ENCODE results near the gene PLEKHG5.

PLEKHG5 gene

DNA sequence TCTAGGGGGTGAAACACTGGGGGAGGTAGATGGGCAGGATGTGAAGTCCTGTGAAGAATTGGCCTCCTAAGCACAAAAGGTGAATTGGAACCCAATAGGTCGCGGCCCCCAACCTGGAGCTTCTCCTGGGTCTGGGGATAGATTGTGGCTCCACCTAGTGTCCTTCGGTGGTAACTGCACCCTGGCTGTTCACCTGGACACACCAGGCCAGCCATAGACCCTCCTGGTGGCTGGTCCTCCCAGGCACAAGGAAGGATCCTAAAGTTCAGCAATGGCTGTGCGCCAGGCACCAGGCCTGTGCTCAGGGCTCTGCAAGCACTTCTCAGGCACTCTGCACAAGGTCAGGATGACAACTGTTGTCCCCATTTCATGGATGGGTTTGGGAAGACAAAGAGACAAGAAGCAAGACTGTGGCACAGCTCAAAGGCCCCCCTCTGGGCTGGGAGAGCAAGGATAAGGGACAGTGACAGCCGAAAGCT lies 53.4 kb downstream of the PLEKHG5 start:
- TF ChIP-seq TCF12 (IDR thresholded peaks at IDR 0.05; ENCODE audit: low read depth): 0 out of 2 replicates have a peak, but pooled peaks have one; percentile 17
- no peak for TF ChIP-seq NFIC (IDR thresholded peaks at IDR 0.05)
- TF ChIP-seq, protein P1, sequence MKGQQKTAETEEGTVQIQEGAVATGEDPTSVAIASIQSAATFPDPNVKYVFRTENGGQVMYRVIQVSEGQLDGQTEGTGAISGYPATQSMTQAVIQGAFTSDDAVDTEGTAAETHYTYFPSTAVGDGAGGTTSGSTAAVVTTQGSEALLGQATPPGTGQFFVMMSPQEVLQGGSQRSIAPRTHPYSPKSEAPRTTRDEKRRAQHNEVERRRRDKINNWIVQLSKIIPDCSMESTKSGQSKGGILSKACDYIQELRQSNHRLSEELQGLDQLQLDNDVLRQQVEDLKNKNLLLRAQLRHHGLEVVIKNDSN (IDR thresholded peaks at IDR 0.05): no peak
- TF ChIP-seq CEBPB (IDR thresholded peaks at IDR 0.05): no peak
- TF ChIP-seq, protein P2, sequence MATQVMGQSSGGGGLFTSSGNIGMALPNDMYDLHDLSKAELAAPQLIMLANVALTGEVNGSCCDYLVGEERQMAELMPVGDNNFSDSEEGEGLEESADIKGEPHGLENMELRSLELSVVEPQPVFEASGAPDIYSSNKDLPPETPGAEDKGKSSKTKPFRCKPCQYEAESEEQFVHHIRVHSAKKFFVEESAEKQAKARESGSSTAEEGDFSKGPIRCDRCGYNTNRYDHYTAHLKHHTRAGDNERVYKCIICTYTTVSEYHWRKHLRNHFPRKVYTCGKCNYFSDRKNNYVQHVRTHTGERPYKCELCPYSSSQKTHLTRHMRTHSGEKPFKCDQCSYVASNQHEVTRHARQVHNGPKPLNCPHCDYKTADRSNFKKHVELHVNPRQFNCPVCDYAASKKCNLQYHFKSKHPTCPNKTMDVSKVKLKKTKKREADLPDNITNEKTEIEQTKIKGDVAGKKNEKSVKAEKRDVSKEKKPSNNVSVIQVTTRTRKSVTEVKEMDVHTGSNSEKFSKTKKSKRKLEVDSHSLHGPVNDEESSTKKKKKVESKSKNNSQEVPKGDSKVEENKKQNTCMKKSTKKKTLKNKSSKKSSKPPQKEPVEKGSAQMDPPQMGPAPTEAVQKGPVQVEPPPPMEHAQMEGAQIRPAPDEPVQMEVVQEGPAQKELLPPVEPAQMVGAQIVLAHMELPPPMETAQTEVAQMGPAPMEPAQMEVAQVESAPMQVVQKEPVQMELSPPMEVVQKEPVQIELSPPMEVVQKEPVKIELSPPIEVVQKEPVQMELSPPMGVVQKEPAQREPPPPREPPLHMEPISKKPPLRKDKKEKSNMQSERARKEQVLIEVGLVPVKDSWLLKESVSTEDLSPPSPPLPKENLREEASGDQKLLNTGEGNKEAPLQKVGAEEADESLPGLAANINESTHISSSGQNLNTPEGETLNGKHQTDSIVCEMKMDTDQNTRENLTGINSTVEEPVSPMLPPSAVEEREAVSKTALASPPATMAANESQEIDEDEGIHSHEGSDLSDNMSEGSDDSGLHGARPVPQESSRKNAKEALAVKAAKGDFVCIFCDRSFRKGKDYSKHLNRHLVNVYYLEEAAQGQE (IDR thresholded peaks at IDR 0.05; ENCODE audit: low read depth): no peak
- peak; percentile 85 for TF ChIP-seq RAD21 (IDR thresholded peaks at IDR 0.05; ENCODE audit: low read depth)
- no peak for TF ChIP-seq TAF1 (IDR thresholded peaks at IDR 0.05; ENCODE audit: low read depth)
- peak; percentile 49; the same call in 1 of the 2 replicates for TF ChIP-seq ZBTB7A (IDR thresholded peaks at IDR 0.05; ENCODE audit: low read depth)
- TF ChIP-seq FOXM1 (IDR thresholded peaks at IDR 0.05; ENCODE audit: borderline replicate concordance, low read depth): no peak
- peak; percentile 34; the same call in 1 of the 2 replicates for TF ChIP-seq EP300 (IDR thresholded peaks at IDR 0.05; ENCODE audit: borderline replicate concordance)
- TF ChIP-seq, protein P3, sequence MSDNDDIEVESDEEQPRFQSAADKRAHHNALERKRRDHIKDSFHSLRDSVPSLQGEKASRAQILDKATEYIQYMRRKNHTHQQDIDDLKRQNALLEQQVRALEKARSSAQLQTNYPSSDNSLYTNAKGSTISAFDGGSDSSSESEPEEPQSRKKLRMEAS (IDR thresholded peaks at IDR 0.05): peak; percentile 38; the same call in 1 of the 2 replicates
- no peak for TF ChIP-seq CREB1 (IDR thresholded peaks at IDR 0.05; ENCODE audit: low read depth)
- no peak; the same call in 1 of the 2 replicates for TF ChIP-seq TEAD4 (IDR thresholded peaks at IDR 0.05)
- TF ChIP-seq YY1 (IDR thresholded peaks at IDR 0.05; ENCODE audit: low read depth): 0 out of 2 replicates have a peak, but pooled peaks have one; percentile 13
- TF ChIP-seq EGR1 (IDR thresholded peaks at IDR 0.05): no peak

DNA sequence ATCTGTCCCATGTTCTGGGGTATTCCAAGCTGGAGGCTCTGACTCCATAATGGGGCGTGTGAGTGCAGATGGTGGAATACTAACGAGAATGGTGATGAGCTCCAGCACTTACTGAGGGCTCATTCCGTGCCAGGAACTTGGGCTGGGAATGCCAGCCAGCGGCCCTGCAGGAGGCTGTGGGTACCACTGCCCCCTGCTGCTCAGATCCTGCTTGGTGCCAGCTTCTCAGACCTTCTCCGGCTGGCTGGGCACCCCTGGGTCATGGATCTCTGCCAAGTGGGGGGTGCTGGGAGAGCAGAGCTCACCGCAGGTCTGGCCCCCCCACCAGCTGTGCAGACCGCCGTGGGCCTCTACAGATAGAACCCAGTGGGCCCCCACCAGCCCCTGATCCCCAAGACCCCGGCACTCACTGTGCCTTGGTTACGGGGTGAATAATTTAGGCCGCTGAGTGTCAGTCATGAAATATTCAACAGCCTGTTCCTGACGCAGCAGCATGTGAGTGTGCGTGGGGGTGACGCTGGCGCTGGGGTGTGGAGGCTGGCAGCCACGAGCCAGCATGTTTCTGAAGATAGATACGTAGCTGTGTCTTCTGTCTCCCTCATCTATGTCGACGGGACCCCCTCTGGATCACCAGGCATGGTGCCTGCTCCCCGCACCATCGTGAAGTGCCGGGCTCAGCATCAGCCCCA lies 54.3 kb downstream of the PLEKHG5 start:
- TF ChIP-seq FOXM1 (IDR thresholded peaks at IDR 0.05; ENCODE audit: borderline replicate concordance, low read depth): peak; percentile 73
- peak; percentile 60 for TF ChIP-seq ZBTB7A (IDR thresholded peaks at IDR 0.05; ENCODE audit: low read depth)
- TF ChIP-seq YY1 (IDR thresholded peaks at IDR 0.05; ENCODE audit: low read depth): peak; percentile 44; the same call in 1 of the 2 replicates
- TF ChIP-seq RAD21 (IDR thresholded peaks at IDR 0.05; ENCODE audit: low read depth): peak; percentile 48; the same call in 1 of the 2 replicates
- TF ChIP-seq EP300 (IDR thresholded peaks at IDR 0.05; ENCODE audit: borderline replicate concordance): peak; percentile 96
- TF ChIP-seq NFIC (IDR thresholded peaks at IDR 0.05): peak; percentile 99
- TF ChIP-seq TEAD4 (IDR thresholded peaks at IDR 0.05): peak; percentile 84
- TF ChIP-seq TCF12 (IDR thresholded peaks at IDR 0.05; ENCODE audit: low read depth): peak; percentile 96

DNA sequence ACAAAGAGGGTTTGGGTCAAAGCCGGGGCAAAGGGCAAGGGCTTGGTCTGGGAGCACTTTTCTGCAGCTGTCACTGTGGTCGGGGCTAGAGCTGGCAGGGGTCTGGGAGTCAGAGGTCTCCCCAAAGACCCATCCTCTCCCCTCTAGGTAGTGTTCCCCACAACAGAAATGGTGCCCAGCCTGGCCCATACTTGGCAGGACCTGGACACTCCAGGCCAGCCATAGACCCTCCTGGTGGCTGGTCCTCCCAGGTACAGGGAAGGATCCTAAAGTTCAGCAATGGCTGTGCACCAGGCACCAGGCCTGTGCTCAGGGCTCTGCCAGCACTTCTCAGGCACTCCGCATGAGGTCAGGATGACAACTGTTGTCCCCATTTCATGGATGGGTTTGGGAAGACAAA lies 55.9 kb downstream of the PLEKHG5 start:
- no peak for TF ChIP-seq TCF12 (IDR thresholded peaks at IDR 0.05; ENCODE audit: low read depth)
- no peak for TF ChIP-seq TEAD4 (IDR thresholded peaks at IDR 0.05)
- no peak for TF ChIP-seq NFIC (IDR thresholded peaks at IDR 0.05)
- TF ChIP-seq, protein P2 (IDR thresholded peaks at IDR 0.05; ENCODE audit: low read depth): no peak

DNA sequence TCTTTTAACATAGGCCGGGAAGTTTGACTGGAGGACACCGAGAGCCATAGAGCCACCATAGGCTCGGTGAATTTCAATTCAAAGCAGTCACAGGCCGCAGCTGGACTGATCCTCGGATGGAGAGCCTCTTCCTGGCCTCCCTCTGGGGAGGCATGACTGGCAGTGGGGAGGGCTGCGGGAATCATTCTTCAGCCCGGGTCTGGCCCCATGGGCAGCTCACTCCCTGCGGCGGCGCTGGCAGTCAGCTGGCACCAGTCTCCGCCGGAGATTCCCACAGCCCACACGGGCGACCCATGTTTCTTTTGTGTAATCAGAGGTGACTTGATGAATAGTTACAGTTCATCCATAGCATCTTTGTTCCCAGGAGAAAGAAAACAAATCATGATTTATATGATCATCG lies 56.3 kb downstream of the PLEKHG5 start:
- TF ChIP-seq TCF12 (IDR thresholded peaks at IDR 0.05; ENCODE audit: low read depth): peak; percentile 58
- TF ChIP-seq NFIC (IDR thresholded peaks at IDR 0.05): peak; percentile 48
- TF ChIP-seq TEAD4 (IDR thresholded peaks at IDR 0.05): no peak
- TF ChIP-seq YY1 (IDR thresholded peaks at IDR 0.05; ENCODE audit: low read depth): no peak
- TF ChIP-seq EP300 (IDR thresholded peaks at IDR 0.05; ENCODE audit: borderline replicate concordance): peak; percentile 60; the same call in 1 of the 2 replicates
- no peak for TF ChIP-seq FOXM1 (IDR thresholded peaks at IDR 0.05; ENCODE audit: borderline replicate concordance, low read depth)
- no peak for TF ChIP-seq CREB1 (IDR thresholded peaks at IDR 0.05; ENCODE audit: low read depth)
- TF ChIP-seq, protein P1 (IDR thresholded peaks at IDR 0.05): no peak

DNA sequence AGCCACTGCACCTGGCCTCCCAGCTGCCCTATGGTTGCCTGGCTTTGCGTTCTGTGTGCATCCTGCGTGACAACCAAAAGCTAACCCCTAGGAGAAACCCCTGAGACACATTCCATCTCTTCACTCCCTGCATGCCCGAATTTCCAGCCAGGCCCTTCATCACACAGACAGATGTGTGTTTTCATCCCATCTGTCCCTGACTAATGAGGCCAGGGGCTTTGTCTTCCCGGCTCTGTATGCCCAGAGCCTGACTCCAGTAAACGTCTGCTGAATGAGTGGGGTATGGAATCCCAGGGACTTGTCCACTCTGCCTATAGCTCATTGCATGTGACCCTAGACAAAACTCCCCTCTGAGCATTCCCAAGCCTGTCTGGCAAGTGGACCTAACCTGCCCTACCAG lies 57.3 kb downstream of the PLEKHG5 start:
- no peak for TF ChIP-seq EGR1 (IDR thresholded peaks at IDR 0.05)
- TF ChIP-seq, protein P3 (IDR thresholded peaks at IDR 0.05): 0 out of 2 replicates have a peak, but pooled peaks have one; percentile 14
